CD4-positive, alpha-beta T cell (primary cell): ENCODE data around the gene C2orf92. TPM values are rescaled to one million over a fixed set of nuclear protein-coding genes. Genes with fewer than 3 reads are reported as not detected.

Source experiments
- ATAC-seq: fragments of 200-7000 bp; cut with Tn5 transposase; one replicate; pipeline ENCODE4 v1.10.0; 2022; ENCODE audit warnings: mild to moderate bottlenecking; ENCODE audit not compliant: poor library complexity
- CTCF ChIA-PET: fragments of 350-600 bp; sonication (Branson Sonifier 250); formaldehyde crosslinking; loops from one replicate; lab custom pipeline; 2021; ENCODE audit warnings: antibody characterized with exemption, inconsistent platforms; lab: Charles Lee
- POLR2A ChIA-PET: fragments of 350-600 bp; sonication (Branson Sonifier 250); formaldehyde crosslinking; loops from one replicate; lab custom pipeline; 2021; ENCODE audit warnings: antibody characterized with exemption, inconsistent platforms; lab: Charles Lee
- DNase-seq, 14 experiments: peaks; one replicate each; pipeline ENCODE4 v3.0.0-alpha.2; 2013 to 2020; ENCODE audit warnings: mixed read lengths in 2 of 14
- H3K27ac ChIP-seq, 2 donors: one replicate each; pipeline versions ENCODE4 v1.5.1 to v1.7.0; 2013; ENCODE audit warnings: low read length in 2 of 2, low read depth in 1 of 2, mild to moderate bottlenecking in 1 of 2
- H3K27me3 ChIP-seq, 2 experiments: 1 replicate in 1 of 2; 2 replicates in 1 of 2; pipeline versions ENCODE4 v1.6.1 to v1.7.0; 2013; ENCODE audit warnings: low read length in 2 of 2, control low read depth in 1 of 2, mild to moderate bottlenecking in 1 of 2, moderate library complexity in 1 of 2; ENCODE audit not compliant: insufficient read depth in 2 of 2, control insufficient read depth in 1 of 2
- H3K36me3 ChIP-seq: one replicate; pipeline ENCODE4 v1.6.1; 2013; ENCODE audit warnings: low read length, control low read depth; ENCODE audit not compliant: insufficient read depth
- H3K4me1 ChIP-seq: one replicate; pipeline ENCODE4 v1.6.1; 2013; ENCODE audit warnings: low read length, control low read depth; ENCODE audit not compliant: insufficient read depth
- H3K4me3 ChIP-seq: one replicate; pipeline ENCODE4 v1.5.1; 2013; ENCODE audit warnings: mild to moderate bottlenecking, low read length, moderate library complexity
- H3K9me3 ChIP-seq, 2 experiments: 1 replicate in 1 of 2; 2 replicates in 1 of 2; pipeline versions ENCODE4 v1.6.1 to v1.7.0; 2013; ENCODE audit warnings: low read length in 2 of 2, mild to moderate bottlenecking in 2 of 2, control low read depth in 1 of 2, moderate library complexity in 1 of 2; ENCODE audit not compliant: control insufficient read depth in 1 of 2, insufficient read depth in 1 of 2
- H3K27ac Mint-ChIP-seq: one replicate; pipeline ENCODE4 v1.8.0; 2020; ENCODE audit warnings: mixed read lengths
- H3K27me3 Mint-ChIP-seq: one replicate; pipeline ENCODE4 v1.8.0; 2021; ENCODE audit warnings: mixed read lengths
- H3K36me3 Mint-ChIP-seq: one replicate; pipeline ENCODE4 v1.8.0; 2021; ENCODE audit warnings: low read depth, mixed read lengths
- H3K4me1 Mint-ChIP-seq: one replicate; pipeline ENCODE4 v1.8.0; 2021; ENCODE audit warnings: low read depth, mixed read lengths
- H3K4me3 Mint-ChIP-seq: one replicate; pipeline ENCODE4 v1.8.0; 2020; ENCODE audit warnings: mild to moderate bottlenecking, mixed read lengths
- H3K9me3 Mint-ChIP-seq: one replicate; pipeline ENCODE4 v1.8.0; 2020; ENCODE audit warnings: mixed read lengths
- CTCF ChIP-seq: fragments of 200-600 bp; IDR thresholded peaks from one replicate; pipeline ENCODE4 v1.8.0; 2022; ENCODE audit warnings: antibody characterized with exemption, mild to moderate bottlenecking
- intact Hi-C, 2 experiments: fragments of 100-400 bp; cut with DNase I in 1 of 2; cut with micrococcal nuclease in 1 of 2; formaldehyde crosslinking; loops; one replicate each; pipeline versions ENCODE4 v1.15.1 to v1.9.0; 2023 to 2025; cut with DNase I, micrococcal nuclease
- total RNA-seq, 174 experiments: library from RNA in 2 of 174; stranded (reverse) in 2 of 174; gene quantifications; one replicate each; pipeline ENCODE4 v1.2.3 and lab custom pipeline; 2021 to 2026

The C2orf92 gene
- total RNA-seq, 2 experiments from 2014 or later: 12.4 to 13.4 TPM

GRCh38 chr2:97703741-97704140 lies 34.2 kb downstream of the C2orf92 start:
- intact Hi-C loops: no loop called here
- H3K27me3 ChIP-seq: no peaks in the 10 kb centered on the region
- CTCF ChIA-PET: no interaction called here
- H3K4me3 ChIP-seq: no peak overlapping the region
- no peaks in the 10 kb centered on the region for H3K9me3 ChIP-seq
- no peak for TF ChIP-seq CTCF
- H3K4me1 ChIP-seq: no peaks in the 10 kb centered on the region
- POLR2A ChIA-PET: no interaction called here
- no peak for DNase-seq
- H3K27ac ChIP-seq: no peak overlapping the region
- H3K36me3 ChIP-seq: no peaks in the 10 kb centered on the region
- no peaks in the 10 kb centered on the region for H3K36me3 Mint-ChIP-seq
- no peaks in the 10 kb centered on the region for H3K9me3 Mint-ChIP-seq
- ATAC-seq: no peak
- no peak overlapping the region for H3K4me3 Mint-ChIP-seq
- no peaks in the 10 kb centered on the region for H3K27me3 Mint-ChIP-seq
- peaks cover 6% of the 10 kb centered on the region for H3K4me1 Mint-ChIP-seq
- H3K27ac Mint-ChIP-seq: no peak overlapping the region

- H3K27ac ChIP-seq: no peak overlapping the region
- CTCF ChIA-PET: no interaction called here
- intact Hi-C loops: loop anchor here in 1 of 2 experiments (5.0 kb wide), 1 partner anchor 677 kb away; no protein-coding TSS in a partner anchor
- Mint-ChIP-seq H3K4me3 (no peak overlapping the region), H3K27ac (no peak overlapping the region), H3K36me3 (no peaks in the 10 kb centered on the region), H3K4me1 (peaks cover 10% of the 10 kb centered on the region), H3K9me3 (no peaks in the 10 kb centered on the region), H3K27me3 (no peaks in the 10 kb centered on the region)
- ATAC-seq (no peak), DNase-seq (peak in 1 of 14 experiments; percentile 14)
- H3K27me3 ChIP-seq: no peaks in the 10 kb centered on the region
- no peaks in the 10 kb centered on the region for H3K36me3 ChIP-seq
- TF ChIP-seq CTCF: no peak
- H3K9me3 ChIP-seq: no peaks in the 10 kb centered on the region
- no peak overlapping the region for H3K4me3 ChIP-seq
- peaks cover 5% of the 10 kb centered on the region for H3K4me1 ChIP-seq
- POLR2A ChIA-PET: no interaction called here
Measured at GRCh38 chr2:97704989-97705388, 35.5 kb downstream of the C2orf92 start.

GRCh38 chr2:97706112-97706511 lies 36.6 kb downstream of the C2orf92 start:
- intact Hi-C loops: loop anchor here in 1 of 2 experiments (5.0 kb wide), 1 partner anchor 676 kb away; no protein-coding TSS in a partner anchor
- ChIA-PET POLR2A (no interaction called here), CTCF (interaction anchor here (1.0 kb wide), 1 partner anchor 115 kb away, joined by 3 read pairs; no protein-coding TSS in a partner anchor)
- H3K27me3 ChIP-seq: no peaks in the 10 kb centered on the region
- H3K36me3 ChIP-seq: no peaks in the 10 kb centered on the region
- no peak for TF ChIP-seq CTCF
- H3K4me1 ChIP-seq: peaks cover 16% of the 10 kb centered on the region
- no peaks in the 10 kb centered on the region for H3K9me3 Mint-ChIP-seq
- H3K36me3 Mint-ChIP-seq: no peaks in the 10 kb centered on the region
- H3K4me1 Mint-ChIP-seq: peaks cover 14% of the 10 kb centered on the region
- no peak overlapping the region for H3K4me3 Mint-ChIP-seq
- H3K9me3 ChIP-seq: no peaks in the 10 kb centered on the region
- no peaks in the 10 kb centered on the region for H3K27me3 Mint-ChIP-seq
- no peak overlapping the region for H3K27ac ChIP-seq
- no peak overlapping the region for H3K27ac Mint-ChIP-seq
- ATAC-seq (no peak), DNase-seq (peak in 2 of 14 experiments; percentile 11 to 23)
- no peak overlapping the region for H3K4me3 ChIP-seq
